Measurements from ENCODE around the gene CELF6. TPM values are rescaled to one million over a fixed set of nuclear protein-coding genes. Genes with fewer than 3 reads are reported as not detected.
A peak's percentile ranks its signal among the peaks of the same experiment; 100 is the strongest.

CELF6 gene
- total and polyA plus RNA-seq, 2 donors, result 0.99 to 17.7 TPM

DNA sequence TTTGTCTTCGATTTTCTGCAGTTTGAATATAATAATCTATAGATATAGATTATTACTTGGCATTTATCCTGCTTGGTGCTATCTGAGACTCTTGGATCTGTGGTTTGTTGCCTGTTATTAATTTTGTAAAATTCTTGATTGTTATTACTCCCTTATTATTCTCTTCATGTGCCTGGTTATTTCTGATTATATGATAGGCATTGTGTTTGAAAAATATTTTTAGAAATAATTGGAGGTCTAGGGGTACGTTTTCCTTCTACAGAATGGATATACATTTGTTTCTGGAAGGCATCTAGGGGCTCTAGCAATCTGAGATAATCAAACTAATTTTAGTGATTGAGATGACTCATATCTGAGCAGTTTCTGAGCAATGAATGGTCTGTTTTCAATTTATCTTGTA, 14.9 kb upstream of the CELF6 start:
- Histone ChIP-seq H3K4me3 (ENCODE audit: low read length in 2 of 2) (no peak overlapping the region), H3K27me3 (ENCODE audit: control insufficient read depth in 2 of 2, insufficient read depth in 1 of 2, low read length in 1 of 2) (no peaks in the 10 kb centered on the region), H3K36me3 (ENCODE audit: control insufficient read depth in 2 of 2, insufficient read depth in 2 of 2, low read length in 1 of 2) (peaks cover 3% of the 10 kb centered on the region in 2 donors), H3K27ac (ENCODE audit: low read depth in 1 of 2, low read length in 1 of 2) (no peak overlapping the region), H3K4me1 (ENCODE audit: control insufficient read depth in 2 of 2, insufficient read depth in 2 of 2, low read length in 2 of 2) (no peaks in the 10 kb centered on the region), H3K9me3 (ENCODE audit: control insufficient read depth in 2 of 2, insufficient read depth in 1 of 2, low read length in 1 of 2) (no peaks in the 10 kb centered on the region)
- 96% methylated on average over 2 of the region's 2 CpGs for WGBS
- DNase-seq (ENCODE audit: low read depth in 6 of 9, low spot score in 9 of 9), result no peak

DNA sequence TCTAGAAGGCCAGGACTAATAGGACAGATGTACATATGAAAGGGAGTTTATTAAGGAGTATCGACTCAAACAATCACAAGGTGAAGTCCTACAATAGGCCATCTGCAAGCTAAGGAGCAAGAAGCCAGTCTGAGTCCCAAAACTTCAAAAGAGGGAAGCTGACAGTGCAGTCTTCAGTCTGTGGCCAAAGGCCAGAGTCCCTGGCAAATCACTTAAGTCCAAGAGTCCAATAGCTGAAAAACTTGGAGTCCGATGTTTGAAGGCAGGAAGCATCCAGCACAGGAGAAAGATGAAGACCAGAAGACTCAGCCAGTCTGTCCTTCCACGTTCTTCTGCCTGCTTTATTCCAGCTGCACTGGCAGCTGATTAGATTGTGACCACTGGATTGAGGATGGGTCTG, 11.1 kb upstream of the CELF6 start:
- Histone ChIP-seq H3K4me1 (ENCODE audit: control insufficient read depth in 2 of 2, insufficient read depth in 2 of 2, low read length in 2 of 2) (no peaks in the 10 kb centered on the region), H3K27me3 (ENCODE audit: control insufficient read depth in 2 of 2, insufficient read depth in 1 of 2, low read length in 1 of 2) (no peaks in the 10 kb centered on the region), H3K9me3 (ENCODE audit: control insufficient read depth in 2 of 2, insufficient read depth in 1 of 2, low read length in 1 of 2) (no peaks in the 10 kb centered on the region), H3K27ac (ENCODE audit: low read depth in 1 of 2, low read length in 1 of 2) (no peak overlapping the region), H3K36me3 (ENCODE audit: control insufficient read depth in 2 of 2, insufficient read depth in 2 of 2, low read length in 1 of 2) (peaks cover 0 to 5% of the 10 kb centered on the region in 2 donors), H3K4me3 (ENCODE audit: low read length in 2 of 2) (no peak overlapping the region)
- no peak for DNase-seq (ENCODE audit: low read depth in 6 of 9, low spot score in 9 of 9)
- WGBS, result 97% methylated on average over 3 of the region's 3 CpGs

DNA sequence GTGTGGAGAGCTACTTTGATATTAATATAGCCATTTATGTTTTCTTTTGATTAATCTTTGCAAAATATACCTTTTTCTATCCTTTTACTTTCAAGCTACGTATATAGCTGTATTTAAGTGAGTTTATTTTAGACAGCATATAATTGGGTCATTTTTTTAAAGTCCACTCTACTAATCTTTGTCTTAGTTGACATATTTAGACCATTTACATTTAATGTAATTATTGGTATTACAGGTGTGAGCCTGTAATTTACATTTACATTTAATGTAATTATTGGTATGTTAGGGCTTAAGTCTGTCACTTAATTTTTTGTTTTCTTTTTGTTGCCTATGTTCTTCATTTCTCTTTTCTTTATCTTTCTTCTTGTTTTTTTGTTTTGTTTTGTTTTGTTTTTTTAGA, 3.8 kb upstream of the CELF6 start:
- Histone ChIP-seq H3K27ac (ENCODE audit: low read depth in 1 of 2, low read length in 1 of 2) (no peak overlapping the region), H3K9me3 (ENCODE audit: control insufficient read depth in 2 of 2, insufficient read depth in 1 of 2, low read length in 1 of 2) (no peaks in the 10 kb centered on the region), H3K4me1 (ENCODE audit: control insufficient read depth in 2 of 2, insufficient read depth in 2 of 2, low read length in 2 of 2) (peaks cover 4 to 7% of the 10 kb centered on the region in 2 donors), H3K36me3 (ENCODE audit: control insufficient read depth in 2 of 2, insufficient read depth in 2 of 2, low read length in 1 of 2) (peaks cover 0 to 5% of the 10 kb centered on the region in 2 donors), H3K27me3 (ENCODE audit: control insufficient read depth in 2 of 2, insufficient read depth in 1 of 2, low read length in 1 of 2) (peaks cover 6 to 22% of the 10 kb centered on the region in 2 donors), H3K4me3 (ENCODE audit: low read length in 2 of 2) (no peak overlapping the region)
- DNase-seq (ENCODE audit: low read depth in 6 of 9, low spot score in 9 of 9), result no peak
- WGBS, result 100% methylated on average over 1 of the region's 1 CpG

DNA sequence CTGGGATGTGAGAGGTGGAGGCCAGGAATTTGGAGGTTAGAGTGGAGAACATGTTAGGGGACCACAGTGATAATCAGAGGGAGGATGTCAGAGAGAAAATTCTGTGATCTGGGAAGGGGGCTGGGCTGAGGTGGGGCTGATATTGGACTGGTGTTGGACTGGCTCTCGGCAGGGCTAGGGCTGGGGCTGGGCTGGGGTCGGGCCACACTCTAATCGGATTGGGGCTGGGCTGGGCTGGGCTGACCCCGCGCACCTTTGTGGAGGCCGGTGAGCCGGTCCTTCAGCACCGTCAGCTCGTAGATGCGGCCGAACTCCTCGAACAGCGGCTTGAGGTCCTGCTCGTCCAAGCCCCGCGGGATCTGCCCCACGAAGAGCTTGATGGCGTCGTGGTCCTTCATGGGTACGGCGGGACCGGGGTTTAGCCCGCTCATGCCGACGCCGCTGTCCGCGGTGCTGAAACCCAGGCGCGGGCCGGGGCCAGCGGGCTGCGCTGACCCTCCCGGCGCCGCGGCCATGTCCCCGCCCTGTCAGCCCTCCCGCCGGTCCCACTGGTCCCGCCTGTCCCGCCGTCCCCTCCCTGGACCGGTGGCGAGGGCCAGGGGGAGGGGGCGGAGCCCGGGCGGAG, 485 bp downstream of the CELF6 start:
- Histone ChIP-seq H3K36me3 (ENCODE audit: control insufficient read depth in 2 of 2, insufficient read depth in 2 of 2, low read length in 1 of 2) (no peaks in the 10 kb centered on the region), H3K27ac (ENCODE audit: low read depth in 1 of 2, low read length in 1 of 2) (no peak overlapping the region), H3K4me3 (ENCODE audit: low read length in 2 of 2) (peak overlapping the region in 1 of 2 donors; percentile 52), H3K4me1 (ENCODE audit: control insufficient read depth in 2 of 2, insufficient read depth in 2 of 2, low read length in 2 of 2) (peaks cover 4 to 7% of the 10 kb centered on the region in 2 donors), H3K9me3 (ENCODE audit: control insufficient read depth in 2 of 2, insufficient read depth in 1 of 2, low read length in 1 of 2) (no peaks in the 10 kb centered on the region), H3K27me3 (ENCODE audit: control insufficient read depth in 2 of 2, insufficient read depth in 1 of 2, low read length in 1 of 2) (peaks cover 6 to 32% of the 10 kb centered on the region in 2 donors)
- peak in 8 of 9 donors; percentile 14 to 64 (median 41) for DNase-seq (ENCODE audit: low read depth in 6 of 9, low spot score in 9 of 9)
- 15% methylated on average over 46 of the region's 48 CpGs for WGBS

DNA sequence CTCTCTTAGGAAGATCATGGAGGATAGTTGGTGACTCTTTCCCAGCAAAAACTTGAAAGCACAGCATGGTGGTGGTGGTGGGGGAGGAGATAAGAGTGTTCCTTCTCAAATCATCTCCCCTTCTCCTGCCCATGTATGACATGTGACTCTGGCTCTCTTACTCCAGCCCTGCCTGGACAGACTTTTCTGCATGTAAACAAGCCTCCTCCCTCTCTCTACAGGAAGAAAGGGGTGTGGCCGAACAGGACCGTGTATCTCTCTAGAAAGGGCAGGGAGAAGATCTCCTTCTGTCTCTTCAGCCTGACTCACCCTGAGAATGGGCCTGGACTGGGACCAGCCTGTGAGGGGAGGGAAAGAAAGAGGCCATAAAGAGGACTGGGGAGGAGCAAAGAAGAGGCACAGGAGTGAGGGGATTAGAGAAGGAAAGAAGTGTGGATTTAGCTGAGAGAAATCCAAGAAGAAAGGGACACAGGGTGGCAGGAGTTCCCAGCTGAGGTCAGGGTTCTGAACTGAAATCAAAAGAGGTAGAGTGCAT, 1.5 kb downstream of the CELF6 start:
- H3K4me3 ChIP-seq (ENCODE audit: low read length in 2 of 2), result no peak overlapping the region
- WGBS, result 49% methylated on average over 2 of the region's 2 CpGs
- no peak for DNase-seq (ENCODE audit: low read depth in 6 of 9, low spot score in 9 of 9)
- peaks cover 6 to 32% of the 10 kb centered on the region in 2 donors for H3K27me3 ChIP-seq (ENCODE audit: control insufficient read depth in 2 of 2, insufficient read depth in 1 of 2, low read length in 1 of 2)
- H3K4me1 ChIP-seq (ENCODE audit: control insufficient read depth in 2 of 2, insufficient read depth in 2 of 2, low read length in 2 of 2), result peaks cover 4 to 7% of the 10 kb centered on the region in 2 donors
- H3K9me3 ChIP-seq (ENCODE audit: control insufficient read depth in 2 of 2, insufficient read depth in 1 of 2, low read length in 1 of 2), result no peaks in the 10 kb centered on the region
- H3K27ac ChIP-seq (ENCODE audit: low read depth in 1 of 2, low read length in 1 of 2), result no peak overlapping the region
- no peaks in the 10 kb centered on the region for H3K36me3 ChIP-seq (ENCODE audit: control insufficient read depth in 2 of 2, insufficient read depth in 2 of 2, low read length in 1 of 2)

DNA sequence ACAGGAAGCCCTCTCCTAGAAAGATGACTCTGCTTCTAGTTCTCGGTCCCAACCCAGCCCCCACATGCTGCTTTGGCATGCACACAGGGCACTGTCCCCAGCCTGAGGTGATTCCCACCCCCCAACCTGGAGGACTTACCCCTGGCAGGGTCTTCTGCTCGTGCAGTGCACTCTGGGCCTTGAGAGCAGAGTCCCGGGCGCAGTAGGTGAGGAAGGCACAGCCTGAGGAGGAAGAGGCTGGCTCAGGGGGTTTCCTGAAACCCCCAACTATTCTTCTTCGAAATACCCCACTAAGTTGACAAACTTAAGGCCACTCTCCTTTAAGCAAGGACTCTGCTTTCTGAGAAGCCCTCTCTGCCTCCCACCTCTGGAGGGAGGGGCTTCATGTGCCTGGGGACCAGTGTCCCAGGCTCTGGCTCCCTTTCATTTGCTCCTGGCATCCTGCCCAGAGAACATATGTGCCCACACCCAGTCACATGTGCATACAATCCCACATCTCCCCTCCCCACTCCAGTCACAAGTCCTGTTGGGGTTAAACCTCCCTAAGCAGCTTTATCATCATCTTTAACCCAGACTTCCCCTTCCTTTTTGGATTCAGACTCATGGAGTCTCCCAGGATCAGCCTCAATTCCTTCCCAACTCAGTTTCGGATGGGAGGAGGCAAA, 4.1 kb downstream of the CELF6 start:
- H3K27ac ChIP-seq (ENCODE audit: low read depth in 1 of 2, low read length in 1 of 2), result no peak overlapping the region
- DNase-seq (ENCODE audit: low read depth in 6 of 9, low spot score in 9 of 9), result no peak
- no peak overlapping the region for H3K4me3 ChIP-seq (ENCODE audit: low read length in 2 of 2)
- WGBS, result 80% methylated on average over 6 of the region's 6 CpGs
- H3K4me1 ChIP-seq (ENCODE audit: control insufficient read depth in 2 of 2, insufficient read depth in 2 of 2, low read length in 2 of 2), result peaks cover 4 to 7% of the 10 kb centered on the region in 2 donors
- H3K27me3 ChIP-seq (ENCODE audit: control insufficient read depth in 2 of 2, insufficient read depth in 1 of 2, low read length in 1 of 2), result peaks cover 6 to 28% of the 10 kb centered on the region in 2 donors
- no peaks in the 10 kb centered on the region for H3K9me3 ChIP-seq (ENCODE audit: control insufficient read depth in 2 of 2, insufficient read depth in 1 of 2, low read length in 1 of 2)
- H3K36me3 ChIP-seq (ENCODE audit: control insufficient read depth in 2 of 2, insufficient read depth in 2 of 2, low read length in 1 of 2), result no peaks in the 10 kb centered on the region

DNA sequence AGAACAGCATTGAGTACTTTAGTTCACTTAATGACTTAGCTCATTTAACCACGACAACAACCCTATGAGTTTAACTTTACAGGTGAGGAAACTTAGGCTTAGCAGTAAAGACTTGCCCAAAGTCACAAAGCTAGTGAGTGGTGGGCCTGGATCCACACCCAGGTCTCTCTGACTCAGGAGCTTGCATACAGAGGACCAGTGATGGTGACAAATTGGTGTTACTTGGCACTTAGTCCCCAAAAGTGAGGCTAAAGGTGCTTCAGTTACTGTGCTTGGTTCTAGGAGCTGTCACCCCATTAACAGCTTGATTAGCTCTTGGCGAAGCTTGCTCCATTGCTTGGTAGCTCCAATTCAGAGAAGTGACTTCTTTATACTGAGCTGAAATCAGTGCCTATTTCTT, 6.1 kb downstream of the CELF6 start:
- Histone ChIP-seq H3K9me3 (ENCODE audit: control insufficient read depth in 2 of 2, insufficient read depth in 1 of 2, low read length in 1 of 2) (no peaks in the 10 kb centered on the region), H3K27me3 (ENCODE audit: control insufficient read depth in 2 of 2, insufficient read depth in 1 of 2, low read length in 1 of 2) (peaks cover 0 to 11% of the 10 kb centered on the region in 2 donors), H3K4me3 (ENCODE audit: low read length in 2 of 2) (no peak overlapping the region), H3K4me1 (ENCODE audit: control insufficient read depth in 2 of 2, insufficient read depth in 2 of 2, low read length in 2 of 2) (no peaks in the 10 kb centered on the region), H3K36me3 (ENCODE audit: control insufficient read depth in 2 of 2, insufficient read depth in 2 of 2, low read length in 1 of 2) (no peaks in the 10 kb centered on the region), H3K27ac (ENCODE audit: low read depth in 1 of 2, low read length in 1 of 2) (no peak overlapping the region)
- WGBS, result 93% methylated on average over 2 of the region's 2 CpGs
- DNase-seq (ENCODE audit: low read depth in 6 of 9, low spot score in 9 of 9), result no peak

DNA sequence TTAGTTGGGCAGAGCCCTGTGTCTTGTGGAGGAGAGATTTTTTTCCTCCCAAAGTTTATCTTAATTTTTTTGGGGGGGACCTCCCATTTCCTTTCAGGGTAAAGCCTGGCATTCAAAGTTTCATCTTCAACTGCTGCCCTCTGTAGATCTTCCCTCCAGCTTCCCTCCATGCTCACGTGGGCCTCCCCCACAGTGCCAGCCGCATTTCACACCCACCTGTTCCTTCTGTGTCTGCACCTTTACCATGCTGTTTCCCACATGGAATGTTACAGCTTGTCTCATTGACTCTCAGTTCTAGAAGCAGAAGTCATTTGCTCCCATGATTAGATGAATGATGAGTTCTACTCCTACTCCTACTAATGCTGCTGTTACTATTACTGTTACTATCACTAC, 6.5 kb downstream of the CELF6 start:
- Histone ChIP-seq H3K9me3 (ENCODE audit: control insufficient read depth in 2 of 2, insufficient read depth in 1 of 2, low read length in 1 of 2) (no peaks in the 10 kb centered on the region), H3K27ac (ENCODE audit: low read depth in 1 of 2, low read length in 1 of 2) (no peak overlapping the region), H3K27me3 (ENCODE audit: control insufficient read depth in 2 of 2, insufficient read depth in 1 of 2, low read length in 1 of 2) (peaks cover 0 to 7% of the 10 kb centered on the region in 2 donors), H3K36me3 (ENCODE audit: control insufficient read depth in 2 of 2, insufficient read depth in 2 of 2, low read length in 1 of 2) (no peaks in the 10 kb centered on the region), H3K4me3 (ENCODE audit: low read length in 2 of 2) (no peak overlapping the region), H3K4me1 (ENCODE audit: control insufficient read depth in 2 of 2, insufficient read depth in 2 of 2, low read length in 2 of 2) (no peaks in the 10 kb centered on the region)
- 88% methylated on average over 2 of the region's 2 CpGs for WGBS
- no peak for DNase-seq (ENCODE audit: low read depth in 6 of 9, low spot score in 9 of 9)

DNA sequence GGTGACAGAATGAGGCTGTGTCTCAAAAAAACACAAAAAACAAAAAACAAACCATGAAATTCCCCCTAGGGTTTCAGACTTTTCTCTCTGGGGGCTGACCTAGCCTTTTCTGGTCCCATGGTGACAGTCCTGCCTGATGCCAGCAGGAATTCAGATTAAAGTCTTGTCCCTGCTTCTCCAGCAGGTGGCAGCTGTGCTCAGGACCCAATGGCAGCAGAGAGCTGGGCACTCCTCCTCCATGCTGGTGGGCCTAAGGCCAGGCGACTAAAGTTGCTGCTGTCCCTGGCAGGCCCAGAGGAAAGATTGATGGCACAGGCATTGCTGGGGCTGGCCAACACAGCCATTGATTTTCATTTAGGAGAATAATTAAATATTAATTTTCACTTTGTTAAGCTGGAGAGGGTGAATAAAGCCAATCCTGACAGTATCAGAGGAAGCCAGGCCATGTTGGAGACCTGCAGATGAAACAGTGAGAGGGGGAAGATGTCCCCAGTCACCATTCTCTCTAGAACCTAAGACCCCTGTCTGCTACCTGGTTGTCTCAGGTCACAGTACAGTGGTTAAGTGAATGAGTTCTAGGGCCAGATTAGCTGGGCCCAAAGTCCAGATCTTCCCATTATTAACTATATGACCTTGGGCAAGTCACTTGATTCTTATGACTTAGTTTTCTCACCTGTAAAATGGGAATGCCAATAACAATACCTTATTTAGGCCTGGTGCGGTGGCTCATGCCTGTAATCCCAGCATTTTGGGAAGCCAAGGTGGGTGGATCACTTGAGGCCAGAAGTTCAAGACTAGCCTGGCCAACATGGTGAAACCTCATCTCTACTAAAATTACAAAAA, 7.1 kb downstream of the CELF6 start:
- H3K27ac ChIP-seq (ENCODE audit: low read depth in 1 of 2, low read length in 1 of 2), result no peak overlapping the region
- no peaks in the 10 kb centered on the region for H3K36me3 ChIP-seq (ENCODE audit: control insufficient read depth in 2 of 2, insufficient read depth in 2 of 2, low read length in 1 of 2)
- DNase-seq (ENCODE audit: low read depth in 6 of 9, low spot score in 9 of 9), result peak in 6 of 9 donors; percentile 19 to 54 (median 33)
- 70% methylated on average over 2 of the region's 2 CpGs for WGBS
- no peaks in the 10 kb centered on the region for H3K4me1 ChIP-seq (ENCODE audit: control insufficient read depth in 2 of 2, insufficient read depth in 2 of 2, low read length in 2 of 2)
- no peaks in the 10 kb centered on the region for H3K9me3 ChIP-seq (ENCODE audit: control insufficient read depth in 2 of 2, insufficient read depth in 1 of 2, low read length in 1 of 2)
- no peak overlapping the region for H3K4me3 ChIP-seq (ENCODE audit: low read length in 2 of 2)
- H3K27me3 ChIP-seq (ENCODE audit: control insufficient read depth in 2 of 2, insufficient read depth in 1 of 2, low read length in 1 of 2), result peaks cover 0 to 2% of the 10 kb centered on the region in 2 donors
